Right lobe of liver (tissue), 6 donors: ENCODE results near the gene HDAC9. TPM values are rescaled to one million over a fixed set of nuclear protein-coding genes. Genes with fewer than 3 reads are reported as not detected.

ENCODE experiments used
- ATAC-seq, 4 donors: fragments of 200-7000 bp; cut with Tn5 transposase; one replicate each; pipeline ENCODE4 v1.9.1; 2020; ENCODE audit warnings: mild to moderate bottlenecking in 4 of 4, moderate library complexity in 4 of 4
- DNase-seq, 3 donors: peaks; one replicate each; pipeline ENCODE4 v3.0.0-alpha.2; 2020
- H3K27ac ChIP-seq, 3 donors: fragments of 200-600 bp; one replicate each; pipeline ENCODE4 v1.8.0; 2022
- H3K27me3 ChIP-seq, 2 donors: fragments of 200-600 bp; one replicate each; pipeline ENCODE4 v1.8.0; 2022
- H3K36me3 ChIP-seq, 4 donors: fragments of 200-600 bp; sonication (generic) in 1 of 4; one replicate each; pipeline versions ENCODE4 v1.5.1 to v1.8.0; 2017 to 2022; ENCODE audit warnings: control low read depth in 1 of 4
- H3K4me1 ChIP-seq, 4 donors: fragments of 200-600 bp; sonication (generic) in 1 of 4; one replicate each; pipeline versions ENCODE4 v1.5.1 to v1.8.0; 2017 to 2022; ENCODE audit warnings: control low read depth in 1 of 4
- H3K4me3 ChIP-seq, 3 donors: fragments of 200-600 bp; one replicate each; pipeline ENCODE4 v1.8.0; 2022
- H3K9me3 ChIP-seq, 4 donors: fragments of 200-600 bp; sonication (generic) in 1 of 4; one replicate each; pipeline versions ENCODE4 v1.5.1 to v1.8.0; 2017 to 2022; ENCODE audit warnings: control low read depth in 1 of 4
- POLR2A ChIP-seq: fragments of 450-650 bp; IDR thresholded peaks from one replicate; pipeline ENCODE4 v1.6.1; 2017; ENCODE audit warnings: antibody characterized with exemption, mild to moderate bottlenecking
- WGBS: methylation state at CpG from one replicate; pipeline ENCODE4 v1.1.6; 2018; ENCODE audit warnings: low coverage, low lambda C conversion rate; ENCODE audit not compliant: insufficient coverage; ENCODE audit errors: missing lambda C conversion rate; 5-methylcytosine and 5-hydroxymethylcytosine counted together
- intact Hi-C, 2 donors: fragments of 100-400 bp; cut with DNase I; formaldehyde crosslinking; loops; one replicate each; pipeline versions ENCODE4 v1.11.2 to v1.14.1; 2022
- total RNA-seq, 6 experiments: library from RNA; depleted of rRNA in 2 of 6; stranded (reverse); fragments of >200 nt in 2 of 6; fragmentation: NEBNext Ultra II Directional in 3 of 6; extraction: Animal tissue kit (Norgen Biotek cat#: 25700) in 3 of 6; gene quantifications; one replicate each; pipeline versions ENCODE4 v1.1.0 to v1.2.4, GENCODE V29; 2016 to 2023
- TF ChIP-seq, protein P1 (sequence below), 4 donors: fragments of 200-600 bp in 3 of 4; fragments of 450-650 bp in 1 of 4; IDR thresholded peaks; one replicate each; pipeline versions ENCODE4 v1.5.1 to v1.8.0; 2016 to 2022; ENCODE audit warnings: antibody characterized with exemption in 4 of 4, mild to moderate bottlenecking in 2 of 4
- donor health status: DM: no; HTN: yes; CAD: no.
- donor health status: DM: no; HTN: no; CAD: no.
- donor health status: DM: no; HTN: no; CAD: no.
- donor health status: DM: no; HTN: yes; CAD: no.
- donor health status: DM: no; HTN: yes; CAD: no.

HDAC9 gene
- total RNA-seq, 6 experiments from 2014 or later: 1.0 to 4.1 (median 2.5) TPM

DNA sequence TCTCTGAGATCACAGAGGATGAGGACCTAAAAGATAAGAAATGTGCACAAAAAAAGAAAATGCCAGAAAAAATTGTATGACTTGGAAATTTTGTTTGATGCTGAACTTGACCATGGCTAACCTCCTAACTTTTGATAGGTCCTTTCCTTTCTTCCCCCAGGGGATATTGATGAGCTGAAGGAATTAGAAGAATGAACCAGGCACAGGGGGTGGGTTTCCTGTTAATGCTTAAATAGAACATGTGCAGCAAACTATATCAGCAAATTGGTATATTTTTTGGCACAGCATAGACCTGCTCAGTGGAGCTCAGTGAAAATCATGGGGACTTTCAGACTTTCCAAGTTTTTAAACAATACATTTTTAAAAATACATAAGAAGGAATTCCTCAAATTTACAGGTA lies 300.7 kb downstream of the HDAC9 start:
- intact Hi-C loops: no loop called here

DNA sequence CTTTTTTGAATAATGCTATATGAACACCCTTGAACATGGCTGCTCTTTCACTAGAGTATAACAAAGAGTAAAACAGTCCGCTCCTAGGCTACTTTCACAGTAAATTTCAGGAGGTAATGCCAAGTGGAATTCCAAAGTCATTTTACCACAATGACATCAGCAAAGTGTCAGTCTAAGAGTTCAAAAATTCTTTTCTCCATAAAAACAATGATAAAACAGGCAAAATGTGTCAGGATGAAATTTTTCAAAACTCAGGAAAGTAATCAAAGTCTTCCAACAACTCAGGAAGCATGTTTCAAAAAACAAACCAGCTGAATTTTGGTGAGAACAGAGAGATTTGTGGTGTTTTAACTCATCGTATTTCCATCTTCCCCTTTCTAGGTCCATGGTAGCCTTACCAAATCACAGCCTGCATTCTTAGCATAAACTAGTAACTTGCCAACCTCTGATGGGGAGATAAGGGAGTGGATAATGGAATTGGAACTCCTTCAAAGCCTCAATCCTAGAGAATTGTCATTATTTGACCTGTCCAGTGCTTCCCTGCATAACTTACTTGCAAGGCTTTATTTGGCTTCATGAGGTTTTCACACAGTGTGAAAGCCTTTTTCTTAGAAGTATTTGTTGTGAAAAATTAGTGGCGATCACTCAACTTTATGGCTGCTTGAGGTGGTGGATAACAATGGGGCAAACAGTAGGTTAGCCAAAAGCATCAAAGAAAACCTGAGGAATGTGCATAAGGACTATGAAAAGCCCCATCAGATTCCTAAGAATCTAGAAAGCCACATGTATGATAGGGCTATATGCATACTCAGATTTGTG lies 302.7 kb downstream of the HDAC9 start:
- H3K9me3 ChIP-seq: no peaks in the 10 kb centered on the region
- intact Hi-C loops: no loop called here
- H3K27ac ChIP-seq: no peak overlapping the region
- ATAC-seq: no peak
- H3K27me3 ChIP-seq: no peaks in the 10 kb centered on the region
- TF ChIP-seq POLR2A: no peak
- no peak for DNase-seq
- H3K4me3 ChIP-seq: no peak overlapping the region
- no peaks in the 10 kb centered on the region for H3K4me1 ChIP-seq
- WGBS: 58% methylated on average over 3 of the region's 3 CpGs
- H3K36me3 ChIP-seq: no peaks in the 10 kb centered on the region

More for the DNA sequence above, 300.7 kb downstream of the HDAC9 start:
- H3K9me3 ChIP-seq: no peaks in the 10 kb centered on the region
- H3K27me3 ChIP-seq: no peaks in the 10 kb centered on the region
- ATAC-seq (no peak), DNase-seq (no peak)
- no peak overlapping the region for H3K4me3 ChIP-seq
- no peaks in the 10 kb centered on the region for H3K4me1 ChIP-seq
- H3K27ac ChIP-seq: no peak overlapping the region
- H3K36me3 ChIP-seq: no peaks in the 10 kb centered on the region
- TF ChIP-seq, protein P1, sequence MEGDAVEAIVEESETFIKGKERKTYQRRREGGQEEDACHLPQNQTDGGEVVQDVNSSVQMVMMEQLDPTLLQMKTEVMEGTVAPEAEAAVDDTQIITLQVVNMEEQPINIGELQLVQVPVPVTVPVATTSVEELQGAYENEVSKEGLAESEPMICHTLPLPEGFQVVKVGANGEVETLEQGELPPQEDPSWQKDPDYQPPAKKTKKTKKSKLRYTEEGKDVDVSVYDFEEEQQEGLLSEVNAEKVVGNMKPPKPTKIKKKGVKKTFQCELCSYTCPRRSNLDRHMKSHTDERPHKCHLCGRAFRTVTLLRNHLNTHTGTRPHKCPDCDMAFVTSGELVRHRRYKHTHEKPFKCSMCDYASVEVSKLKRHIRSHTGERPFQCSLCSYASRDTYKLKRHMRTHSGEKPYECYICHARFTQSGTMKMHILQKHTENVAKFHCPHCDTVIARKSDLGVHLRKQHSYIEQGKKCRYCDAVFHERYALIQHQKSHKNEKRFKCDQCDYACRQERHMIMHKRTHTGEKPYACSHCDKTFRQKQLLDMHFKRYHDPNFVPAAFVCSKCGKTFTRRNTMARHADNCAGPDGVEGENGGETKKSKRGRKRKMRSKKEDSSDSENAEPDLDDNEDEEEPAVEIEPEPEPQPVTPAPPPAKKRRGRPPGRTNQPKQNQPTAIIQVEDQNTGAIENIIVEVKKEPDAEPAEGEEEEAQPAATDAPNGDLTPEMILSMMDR (IDR thresholded peaks at IDR 0.05): no peak
- TF ChIP-seq POLR2A: no peak

DNA sequence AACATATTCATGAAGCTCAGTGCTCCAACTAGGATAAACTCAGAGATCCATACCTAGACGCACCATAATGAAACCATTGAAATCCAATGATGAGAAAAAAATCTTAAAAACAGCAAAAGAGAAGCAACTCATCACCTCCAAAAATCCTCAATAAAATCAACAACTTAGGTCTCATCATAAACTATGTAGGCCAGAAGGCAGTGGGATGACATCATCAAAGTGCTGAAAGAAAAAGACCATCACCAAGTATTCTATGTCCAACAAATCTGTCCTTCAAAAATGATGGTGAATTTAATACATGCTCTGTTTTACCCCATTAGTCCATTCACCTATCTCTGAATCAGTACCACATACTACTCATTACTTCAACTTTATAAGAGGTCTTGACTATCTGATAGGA lies 304.4 kb downstream of the HDAC9 start:
- no peak for DNase-seq
- WGBS: 54% methylated on average over 1 of the region's 1 CpG

DNA sequence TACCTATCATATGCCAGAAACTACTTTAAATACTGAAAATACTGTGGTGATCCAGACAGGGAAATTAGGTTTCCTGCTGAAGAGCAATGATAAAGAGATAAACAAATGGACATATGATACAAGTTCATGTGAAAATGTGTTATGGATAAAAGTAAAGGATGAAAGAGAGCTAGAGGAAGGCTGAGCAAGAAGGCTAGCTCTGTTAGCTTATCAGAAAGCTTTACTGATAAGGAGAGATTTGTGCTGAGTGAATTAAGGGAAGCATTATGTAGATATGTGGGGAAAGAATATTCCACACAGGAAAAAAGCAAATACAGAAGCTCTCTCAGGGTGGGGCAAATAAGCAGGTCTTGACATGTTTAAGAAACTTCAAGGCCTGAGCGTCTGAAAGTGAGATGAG lies 308.4 kb downstream of the HDAC9 start:
- intact Hi-C loops: no loop called here
- no peak for DNase-seq
- Histone ChIP-seq H3K27ac (no peak overlapping the region), H3K9me3 (no peaks in the 10 kb centered on the region), H3K27me3 (no peaks in the 10 kb centered on the region), H3K4me1 (no peaks in the 10 kb centered on the region), H3K36me3 (no peaks in the 10 kb centered on the region), H3K4me3 (no peak overlapping the region)
- no peak for TF ChIP-seq POLR2A
- TF ChIP-seq, protein P1 (IDR thresholded peaks at IDR 0.05): no peak
- ATAC-seq: no peak
- 33% methylated on average over 1 of the region's 1 CpG for WGBS

More for the DNA sequence above, 304.4 kb downstream of the HDAC9 start:
- no peak for ATAC-seq
- Histone ChIP-seq H3K27me3 (no peaks in the 10 kb centered on the region), H3K36me3 (no peaks in the 10 kb centered on the region), H3K4me1 (no peaks in the 10 kb centered on the region), H3K27ac (no peak overlapping the region), H3K9me3 (no peaks in the 10 kb centered on the region), H3K4me3 (no peak overlapping the region)
- intact Hi-C loops: no loop called here
- no peak for TF ChIP-seq POLR2A
- TF ChIP-seq, protein P1 (IDR thresholded peaks at IDR 0.05): no peak

DNA sequence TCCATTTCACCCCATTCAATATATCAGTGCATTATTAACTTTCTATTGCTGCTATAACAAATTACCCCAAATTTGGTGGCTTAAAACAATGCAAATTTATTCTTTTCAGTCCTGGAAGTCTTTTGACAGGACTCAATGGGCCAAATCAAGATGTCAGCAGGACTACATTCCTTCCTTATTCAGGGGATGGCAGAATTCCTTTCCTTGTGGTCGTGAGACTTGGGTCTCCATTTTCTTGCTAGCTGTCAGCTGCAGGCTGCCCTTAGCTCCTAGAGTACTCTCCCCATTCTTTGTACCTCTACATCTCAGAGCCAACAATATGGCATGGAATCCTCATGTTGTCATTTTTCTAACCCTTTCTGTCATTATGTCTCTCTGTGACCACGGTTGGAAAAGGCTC lies 310.6 kb downstream of the HDAC9 start:
- Histone ChIP-seq H3K4me1 (no peaks in the 10 kb centered on the region), H3K36me3 (no peaks in the 10 kb centered on the region), H3K27me3 (no peaks in the 10 kb centered on the region), H3K27ac (no peak overlapping the region), H3K4me3 (no peak overlapping the region), H3K9me3 (no peaks in the 10 kb centered on the region)
- WGBS: 31% methylated on average over 2 of the region's 2 CpGs
- ATAC-seq (no peak), DNase-seq (no peak)
- intact Hi-C loops: no loop called here
- TF ChIP-seq, protein P1 (IDR thresholded peaks at IDR 0.05): no peak
- no peak for TF ChIP-seq POLR2A
